ENCODE results near the gene TAOK1. TPM values are rescaled to one million over a fixed set of nuclear protein-coding genes. Genes with fewer than 3 reads are reported as not detected.

Gene TAOK1
- total and polyA plus RNA-seq, 10 of the 15 experiments (the other 5 are each of a cell fraction or from before 2014, with no cell fraction given): 2.0 to 27.1 (median 11.8) TPM

GRCh38 chr17:29589524-29590410 lies 199.6 kb downstream of the TAOK1 start, which contains the start of gene GIT1 (continued):
- TF ChIP-seq USF1 (IDR thresholded peaks at IDR 0.05; ENCODE audit: borderline replicate concordance, extremely low read length, insufficient read depth, low read depth, low read length): no peak
- TF ChIP-seq JUND (IDR thresholded peaks at IDR 0.05; ENCODE audit: low read depth, low read length): no peak
- TF ChIP-seq GABPA (IDR thresholded peaks at IDR 0.05; ENCODE audit: low read depth): no peak
- no peak for TF ChIP-seq POLR2AphosphoS2 (IDR thresholded peaks at IDR 0.05; ENCODE audit: low read depth, low read length)
- TF ChIP-seq CHD2 (IDR thresholded peaks at IDR 0.05; ENCODE audit: borderline replicate concordance, low read depth, low read length): no peak
- TF ChIP-seq SMAD5 (IDR thresholded peaks at IDR 0.05; ENCODE audit: low read depth): no peak
- no peak for TF ChIP-seq HSF1 (IDR thresholded peaks at IDR 0.05; ENCODE audit: low read depth, low read length)
- no peak for TF ChIP-seq BRCA1 (IDR thresholded peaks at IDR 0.05; ENCODE audit: low read depth, low read length)
- no peak for TF ChIP-seq RELA (IDR thresholded peaks at IDR 0.05; ENCODE audit: borderline replicate concordance, partially characterized antibody)
- TF ChIP-seq ZNF592 (IDR thresholded peaks at IDR 0.05): 0 out of 2 replicates have a peak, but pooled peaks have one; percentile 53
- no peak for TF ChIP-seq RCOR1 (conservative IDR thresholded peaks at IDR 0.05; ENCODE audit: low read depth, low read length)
- no peak for TF ChIP-seq USF2 (IDR thresholded peaks at IDR 0.05; ENCODE audit: borderline replicate concordance, low read depth, low read length)
- no peak for TF ChIP-seq SMAD1 (IDR thresholded peaks at IDR 0.05; ENCODE audit: low read depth, partially characterized antibody)
- no peak for TF ChIP-seq ZNF622 (IDR thresholded peaks at IDR 0.05)
- 0 out of 2 replicates have a peak, but pooled peaks have one; percentile 34 for TF ChIP-seq MEF2A (IDR thresholded peaks at IDR 0.05; ENCODE audit: insufficient read depth, low read depth, low read length)
- TF ChIP-seq SIN3A (IDR thresholded peaks at IDR 0.05; ENCODE audit: low read depth, low read length): no peak
- TF ChIP-seq CBX3 (IDR thresholded peaks at IDR 0.05; ENCODE audit: borderline replicate concordance, low read depth): no peak
- TF ChIP-seq CBFB (IDR thresholded peaks at IDR 0.05; ENCODE audit: low read depth): no peak
- TF ChIP-seq SUZ12 (IDR thresholded peaks at IDR 0.05; ENCODE audit: unreplicated experiment): no peak
- TF ChIP-seq CHD1 (IDR thresholded peaks at IDR 0.05; ENCODE audit: low read depth, low read length): no peak
- no peak for TF ChIP-seq IRF3 (IDR thresholded peaks at IDR 0.05)

All from GM12878 (cell line).